ENCODE data around the gene PHF2.

DNA sequence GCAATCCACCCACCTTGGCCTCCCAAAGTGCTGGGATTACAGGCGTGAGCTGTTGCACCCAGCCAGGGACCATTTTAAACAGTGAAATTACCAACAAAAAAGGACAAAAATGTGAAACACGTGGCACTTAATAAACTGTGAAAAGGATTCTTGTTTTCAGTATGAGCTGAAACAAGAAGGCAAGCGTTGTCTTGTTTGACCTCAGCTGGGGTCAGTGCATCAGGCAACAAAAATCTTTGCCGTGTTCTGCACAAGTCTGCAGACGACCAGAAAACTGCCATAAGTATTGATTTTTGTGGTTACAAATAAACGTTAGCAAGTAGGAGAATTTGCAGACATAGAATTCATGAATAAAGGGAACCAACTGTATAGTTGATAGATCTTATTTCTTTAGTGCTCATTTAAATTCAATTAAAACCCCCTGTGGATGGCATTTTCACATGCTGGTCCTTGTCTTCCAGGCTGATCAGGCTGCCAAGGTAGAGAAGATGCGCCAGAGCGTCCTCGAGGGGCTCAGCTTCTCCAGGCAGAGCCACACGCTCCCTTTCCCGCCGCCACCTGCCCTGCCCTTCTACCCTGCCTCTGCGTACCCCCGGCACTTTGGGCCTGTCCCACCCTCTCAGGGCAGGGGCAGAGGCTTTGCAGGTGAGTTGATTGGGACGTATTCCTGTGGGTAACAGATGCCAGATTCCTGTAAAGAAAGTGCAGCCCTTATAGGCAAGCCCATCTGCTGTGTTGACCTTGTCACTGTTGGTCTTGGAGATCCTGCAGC is 18.8 kb upstream of the PHF2 start:
- TF ChIP-seq TEAD1 (CRISPR knock-in tag; IDR thresholded peaks at IDR 0.05), result no peak
- TF ChIP-seq NFYB (CRISPR knock-in tag; conservative IDR thresholded peaks at IDR 0.05; ENCODE audit: low read depth), result no peak
- TF ChIP-seq, protein P1, sequence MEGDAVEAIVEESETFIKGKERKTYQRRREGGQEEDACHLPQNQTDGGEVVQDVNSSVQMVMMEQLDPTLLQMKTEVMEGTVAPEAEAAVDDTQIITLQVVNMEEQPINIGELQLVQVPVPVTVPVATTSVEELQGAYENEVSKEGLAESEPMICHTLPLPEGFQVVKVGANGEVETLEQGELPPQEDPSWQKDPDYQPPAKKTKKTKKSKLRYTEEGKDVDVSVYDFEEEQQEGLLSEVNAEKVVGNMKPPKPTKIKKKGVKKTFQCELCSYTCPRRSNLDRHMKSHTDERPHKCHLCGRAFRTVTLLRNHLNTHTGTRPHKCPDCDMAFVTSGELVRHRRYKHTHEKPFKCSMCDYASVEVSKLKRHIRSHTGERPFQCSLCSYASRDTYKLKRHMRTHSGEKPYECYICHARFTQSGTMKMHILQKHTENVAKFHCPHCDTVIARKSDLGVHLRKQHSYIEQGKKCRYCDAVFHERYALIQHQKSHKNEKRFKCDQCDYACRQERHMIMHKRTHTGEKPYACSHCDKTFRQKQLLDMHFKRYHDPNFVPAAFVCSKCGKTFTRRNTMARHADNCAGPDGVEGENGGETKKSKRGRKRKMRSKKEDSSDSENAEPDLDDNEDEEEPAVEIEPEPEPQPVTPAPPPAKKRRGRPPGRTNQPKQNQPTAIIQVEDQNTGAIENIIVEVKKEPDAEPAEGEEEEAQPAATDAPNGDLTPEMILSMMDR (IDR thresholded peaks at IDR 0.05), result no peak
- TF ChIP-seq, protein P2, sequence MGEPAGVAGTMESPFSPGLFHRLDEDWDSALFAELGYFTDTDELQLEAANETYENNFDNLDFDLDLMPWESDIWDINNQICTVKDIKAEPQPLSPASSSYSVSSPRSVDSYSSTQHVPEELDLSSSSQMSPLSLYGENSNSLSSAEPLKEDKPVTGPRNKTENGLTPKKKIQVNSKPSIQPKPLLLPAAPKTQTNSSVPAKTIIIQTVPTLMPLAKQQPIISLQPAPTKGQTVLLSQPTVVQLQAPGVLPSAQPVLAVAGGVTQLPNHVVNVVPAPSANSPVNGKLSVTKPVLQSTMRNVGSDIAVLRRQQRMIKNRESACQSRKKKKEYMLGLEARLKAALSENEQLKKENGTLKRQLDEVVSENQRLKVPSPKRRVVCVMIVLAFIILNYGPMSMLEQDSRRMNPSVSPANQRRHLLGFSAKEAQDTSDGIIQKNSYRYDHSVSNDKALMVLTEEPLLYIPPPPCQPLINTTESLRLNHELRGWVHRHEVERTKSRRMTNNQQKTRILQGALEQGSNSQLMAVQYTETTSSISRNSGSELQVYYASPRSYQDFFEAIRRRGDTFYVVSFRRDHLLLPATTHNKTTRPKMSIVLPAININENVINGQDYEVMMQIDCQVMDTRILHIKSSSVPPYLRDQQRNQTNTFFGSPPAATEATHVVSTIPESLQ (CRISPR knock-in tag; IDR thresholded peaks at IDR 0.05), result no peak
- TF ChIP-seq CREB1 (CRISPR knock-in tag; IDR thresholded peaks at IDR 0.05), result no peak
- no peak for TF ChIP-seq CREM (CRISPR knock-in tag; IDR thresholded peaks at IDR 0.05)
- TF ChIP-seq ZNF263 (CRISPR knock-in tag; IDR thresholded peaks at IDR 0.05; ENCODE audit: low read depth), result no peak
- TF ChIP-seq, protein P3, sequence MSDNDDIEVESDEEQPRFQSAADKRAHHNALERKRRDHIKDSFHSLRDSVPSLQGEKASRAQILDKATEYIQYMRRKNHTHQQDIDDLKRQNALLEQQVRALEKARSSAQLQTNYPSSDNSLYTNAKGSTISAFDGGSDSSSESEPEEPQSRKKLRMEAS (CRISPR knock-in tag; IDR thresholded peaks at IDR 0.05), result no peak
- TF ChIP-seq OVOL2 (CRISPR knock-in tag; IDR thresholded peaks at IDR 0.05; ENCODE audit: borderline replicate concordance), result no peak
- no peak for TF ChIP-seq NFE2L1 (CRISPR knock-in tag; IDR thresholded peaks at IDR 0.05)
- no peak for TF ChIP-seq NR1H2 (CRISPR knock-in tag; IDR thresholded peaks at IDR 0.05)
- no peak for TF ChIP-seq JUN (CRISPR knock-in tag; IDR thresholded peaks at IDR 0.05)
